ENCODE data around the gene KCNE2. TPM values are rescaled to one million over a fixed set of nuclear protein-coding genes. Genes with fewer than 3 reads are reported as not detected.

The KCNE2 gene
- total RNA-seq, 1 donor from 2014 or later = 0.56 TPM

GRCh38 chr21:34357889-34358288 lies 5.9 kb upstream of the KCNE2 start:
- TF ChIP-seq CTCF (IDR thresholded peaks at IDR 0.05) = no peak
- Mint-ChIP-seq H3K4me3 (ENCODE audit: unreplicated experiment) (no peak overlapping the region), H3K27me3 (ENCODE audit: unreplicated experiment) (peaks cover 30% of the 10 kb centered on the region), H3K9me3 (ENCODE audit: unreplicated experiment) (peaks cover 6% of the 10 kb centered on the region), H3K27ac (ENCODE audit: unreplicated experiment) (no peak overlapping the region), H3K36me3 (ENCODE audit: unreplicated experiment) (peaks cover 8% of the 10 kb centered on the region), H3K4me1 (ENCODE audit: unreplicated experiment) (peaks cover 3% of the 10 kb centered on the region)
- no peak for DNase-seq (ENCODE audit: extremely low spot score, unreplicated experiment)

GRCh38 chr21:34358866-34359265 lies 4.9 kb upstream of the KCNE2 start:
- Mint-ChIP-seq H3K4me3 (ENCODE audit: unreplicated experiment) (no peak overlapping the region), H3K9me3 (ENCODE audit: unreplicated experiment) (peaks cover 6% of the 10 kb centered on the region), H3K27me3 (ENCODE audit: unreplicated experiment) (peaks cover 27% of the 10 kb centered on the region), H3K27ac (ENCODE audit: unreplicated experiment) (no peak overlapping the region), H3K36me3 (ENCODE audit: unreplicated experiment) (peaks cover 8% of the 10 kb centered on the region), H3K4me1 (ENCODE audit: unreplicated experiment) (peaks cover 3% of the 10 kb centered on the region)
- no peak for TF ChIP-seq CTCF (IDR thresholded peaks at IDR 0.05)
- DNase-seq (ENCODE audit: extremely low spot score, unreplicated experiment) = no peak

GRCh38 chr21:34360488-34361241 lies 3.1 kb upstream of the KCNE2 start:
- H3K4me3 Mint-ChIP-seq (ENCODE audit: unreplicated experiment) = no peak overlapping the region
- no peak overlapping the region for H3K27ac Mint-ChIP-seq (ENCODE audit: unreplicated experiment)
- peaks cover 20% of the 10 kb centered on the region for H3K27me3 Mint-ChIP-seq (ENCODE audit: unreplicated experiment)
- TF ChIP-seq CTCF (IDR thresholded peaks at IDR 0.05) = no peak
- H3K36me3 Mint-ChIP-seq (ENCODE audit: unreplicated experiment) = peaks cover 6% of the 10 kb centered on the region
- H3K4me1 Mint-ChIP-seq (ENCODE audit: unreplicated experiment) = peaks cover 3% of the 10 kb centered on the region
- DNase-seq (ENCODE audit: extremely low spot score, unreplicated experiment) = no peak
- peaks cover 6% of the 10 kb centered on the region for H3K9me3 Mint-ChIP-seq (ENCODE audit: unreplicated experiment)

- H3K9me3 Mint-ChIP-seq (ENCODE audit: unreplicated experiment) = peaks cover 6% of the 10 kb centered on the region
- H3K27me3 Mint-ChIP-seq (ENCODE audit: unreplicated experiment) = peaks cover 17% of the 10 kb centered on the region
- H3K4me3 Mint-ChIP-seq (ENCODE audit: unreplicated experiment) = no peak overlapping the region
- peaks cover 9% of the 10 kb centered on the region for H3K4me1 Mint-ChIP-seq (ENCODE audit: unreplicated experiment)
- TF ChIP-seq CTCF (IDR thresholded peaks at IDR 0.05) = no peak
- no peak overlapping the region for H3K27ac Mint-ChIP-seq (ENCODE audit: unreplicated experiment)
- DNase-seq (ENCODE audit: extremely low spot score, unreplicated experiment) = no peak
- peaks cover 6% of the 10 kb centered on the region for H3K36me3 Mint-ChIP-seq (ENCODE audit: unreplicated experiment)
Observed at GRCh38 chr21:34362136-34362444, 1.7 kb upstream of the KCNE2 start.

GRCh38 chr21:34362670-34363069 lies 1.1 kb upstream of the KCNE2 start:
- no peak overlapping the region for H3K4me3 Mint-ChIP-seq (ENCODE audit: unreplicated experiment)
- peaks cover 6% of the 10 kb centered on the region for H3K9me3 Mint-ChIP-seq (ENCODE audit: unreplicated experiment)
- peaks cover 14% of the 10 kb centered on the region for H3K4me1 Mint-ChIP-seq (ENCODE audit: unreplicated experiment)
- peaks cover 6% of the 10 kb centered on the region for H3K36me3 Mint-ChIP-seq (ENCODE audit: unreplicated experiment)
- peak; percentile 6 for DNase-seq (ENCODE audit: extremely low spot score, unreplicated experiment)
- peaks cover 17% of the 10 kb centered on the region for H3K27me3 Mint-ChIP-seq (ENCODE audit: unreplicated experiment)
- TF ChIP-seq CTCF (IDR thresholded peaks at IDR 0.05) = no peak
- H3K27ac Mint-ChIP-seq (ENCODE audit: unreplicated experiment) = no peak overlapping the region

All from osteocyte (in vitro differentiated cells).